Stimulated activated naive CD8-positive, alpha-beta T cell treated with anti-CD3 and anti-CD28 coated beads, Interleukin-15, Interleukin-2, amounts not matched to agents 100 ng/mL and 50 ng/mL, for 24 hours (primary cell): ENCODE measurements around the gene KRTAP5-11.
"Not testable (repeated sequence)": the region's sequence is repeated elsewhere in the genome, so short reads cannot be mapped to it uniquely, and the experiment has no call there.

ENCODE experiments used
- H3K27ac Mint-ChIP-seq: one replicate; pipeline ENCODE4 v1.8.0; 2021; ENCODE audit warnings: mild to moderate bottlenecking, mixed read lengths
- H3K27me3 Mint-ChIP-seq: one replicate; pipeline ENCODE4 v1.8.0; 2021; ENCODE audit warnings: mixed read lengths
- H3K36me3 Mint-ChIP-seq: one replicate; pipeline ENCODE4 v1.8.0; 2021; ENCODE audit warnings: low read depth, mixed read lengths
- H3K4me1 Mint-ChIP-seq: one replicate; pipeline ENCODE4 v1.8.0; 2021; ENCODE audit warnings: low read depth, mixed read lengths
- H3K4me3 Mint-ChIP-seq: one replicate; pipeline ENCODE4 v1.8.0; 2021; ENCODE audit warnings: mild to moderate bottlenecking, mixed read lengths
- H3K9me3 Mint-ChIP-seq: one replicate; pipeline ENCODE4 v1.8.0; 2021; ENCODE audit warnings: mixed read lengths

KRTAP5-11 gene

DNA sequence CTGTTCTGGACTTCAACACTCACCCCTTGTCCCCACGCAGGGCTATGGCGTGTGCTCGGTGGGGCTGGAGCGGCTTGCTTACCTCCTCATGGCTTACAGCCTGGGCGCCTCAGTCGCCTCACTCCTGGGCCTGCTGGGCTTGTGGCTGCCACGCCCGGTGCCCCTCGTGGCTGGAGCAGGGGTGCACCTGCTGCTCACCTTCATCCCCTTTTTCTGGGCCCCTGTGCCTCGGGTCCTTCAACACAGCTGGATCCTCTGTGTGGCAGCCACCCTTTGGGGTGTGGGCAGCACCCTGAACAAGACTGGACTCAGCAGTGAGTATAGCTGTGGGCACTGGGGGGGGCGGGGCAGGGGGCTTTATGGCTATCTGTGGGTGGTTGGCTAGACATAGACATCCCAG lies 20.5 kb upstream of the KRTAP5-11 start:
- H3K4me3 Mint-ChIP-seq, H3K36me3 Mint-ChIP-seq, H3K27me3 Mint-ChIP-seq, H3K27ac Mint-ChIP-seq, H3K9me3 Mint-ChIP-seq, H3K4me1 Mint-ChIP-seq: not testable (repeated sequence)

DNA sequence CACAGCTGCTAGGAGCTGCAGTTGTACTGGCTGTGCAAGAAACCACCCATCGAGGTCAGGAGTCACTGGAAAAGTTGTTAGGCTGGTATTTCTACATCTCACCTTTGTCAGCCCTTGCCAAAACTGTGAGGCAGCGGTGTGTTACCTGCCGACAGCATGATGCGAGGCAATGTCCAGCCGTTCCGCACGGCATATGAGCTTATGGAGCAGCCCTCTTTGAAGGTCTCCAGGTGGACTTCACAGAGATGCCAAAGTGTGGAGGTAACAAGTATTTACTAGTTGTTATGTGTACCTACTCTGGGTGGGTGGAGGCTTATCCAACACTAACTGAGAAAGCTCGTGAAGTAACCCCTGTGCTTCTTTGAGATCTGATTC lies 6.9 kb upstream of the KRTAP5-11 start:
- not testable (repeated sequence) for H3K4me3 Mint-ChIP-seq, H3K27me3 Mint-ChIP-seq, H3K4me1 Mint-ChIP-seq, H3K27ac Mint-ChIP-seq, H3K9me3 Mint-ChIP-seq, H3K36me3 Mint-ChIP-seq

DNA sequence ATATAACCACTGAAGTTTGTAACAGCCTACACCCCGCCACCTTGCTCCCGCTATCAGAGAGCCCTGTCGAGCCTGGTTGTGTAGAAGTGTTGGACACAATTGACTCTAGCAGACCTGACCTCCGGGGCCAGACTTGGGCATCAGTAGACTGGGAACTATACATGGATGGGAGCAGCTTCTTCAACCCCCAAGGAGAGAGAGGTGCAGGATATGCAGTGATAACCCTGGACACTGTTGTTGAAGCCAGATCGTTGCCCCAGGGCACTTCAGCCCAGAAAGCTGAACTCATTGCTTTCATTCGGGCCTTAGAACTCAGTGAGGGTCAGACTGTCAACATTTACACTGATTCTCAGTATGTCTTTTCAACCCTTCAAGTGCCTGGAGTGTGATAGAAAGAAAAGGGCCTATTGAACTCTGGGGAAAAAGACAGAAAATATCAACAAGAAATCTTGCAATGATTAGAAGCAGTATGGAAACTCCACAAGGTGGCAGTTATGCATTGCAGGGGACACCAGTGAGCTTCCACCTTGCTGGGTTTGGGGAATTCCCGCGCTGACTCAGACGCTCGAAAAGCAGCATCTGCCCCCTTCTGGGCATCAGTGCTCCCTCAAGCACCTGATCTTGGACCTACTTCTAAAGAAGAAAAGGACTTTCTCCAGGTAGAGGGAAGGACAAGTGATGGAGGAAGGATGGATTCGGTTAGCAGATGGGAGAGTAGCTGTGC lies 6.3 kb upstream of the KRTAP5-11 start:
- not testable (repeated sequence) for H3K36me3 Mint-ChIP-seq, H3K4me3 Mint-ChIP-seq, H3K4me1 Mint-ChIP-seq, H3K27ac Mint-ChIP-seq, H3K9me3 Mint-ChIP-seq, H3K27me3 Mint-ChIP-seq

DNA sequence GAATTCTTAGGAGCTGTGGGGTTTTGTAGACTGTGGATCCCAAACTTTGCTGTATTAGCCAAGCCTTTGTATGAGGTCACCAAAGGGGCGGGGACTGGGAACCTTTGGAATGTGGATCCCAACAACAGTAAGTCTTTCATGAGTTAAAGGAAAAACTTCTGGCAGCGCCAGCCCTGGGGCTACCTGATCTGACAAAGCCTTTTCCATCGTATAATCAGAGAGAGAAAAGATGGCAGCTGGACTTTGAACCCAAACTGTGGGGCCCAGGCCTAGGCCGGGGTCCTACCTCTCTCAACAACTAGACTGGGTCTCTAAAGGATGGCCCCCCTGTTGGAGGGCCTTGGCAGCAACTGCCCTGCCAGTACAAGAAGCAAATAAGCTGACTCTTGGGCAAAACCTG lies 5.6 kb upstream of the KRTAP5-11 start:
- H3K27ac Mint-ChIP-seq, H3K36me3 Mint-ChIP-seq, H3K4me1 Mint-ChIP-seq, H3K9me3 Mint-ChIP-seq, H3K4me3 Mint-ChIP-seq: not testable (repeated sequence)
- peaks cover 13% of the 10 kb centered on the region for H3K27me3 Mint-ChIP-seq

DNA sequence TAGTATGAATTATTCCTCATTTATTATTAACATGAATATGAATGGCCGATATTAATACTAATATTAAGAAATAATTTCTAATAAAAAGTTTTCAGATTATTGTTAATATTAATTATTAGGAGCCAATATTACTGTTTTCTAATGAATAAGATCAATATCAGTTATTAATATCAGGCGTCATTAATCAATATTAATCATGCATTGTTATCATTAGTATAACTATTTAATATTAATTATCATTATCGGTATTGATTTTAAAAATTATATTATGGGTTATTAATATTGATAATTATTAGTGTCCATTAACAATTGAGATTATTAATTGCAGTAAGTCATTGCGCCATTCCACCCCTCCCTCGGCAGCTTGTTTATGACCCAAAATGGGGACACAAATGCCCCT lies 3.0 kb upstream of the KRTAP5-11 start:
- not testable (repeated sequence) for H3K4me1 Mint-ChIP-seq, H3K9me3 Mint-ChIP-seq, H3K36me3 Mint-ChIP-seq, H3K27ac Mint-ChIP-seq, H3K4me3 Mint-ChIP-seq
- peaks cover 26% of the 10 kb centered on the region for H3K27me3 Mint-ChIP-seq

DNA sequence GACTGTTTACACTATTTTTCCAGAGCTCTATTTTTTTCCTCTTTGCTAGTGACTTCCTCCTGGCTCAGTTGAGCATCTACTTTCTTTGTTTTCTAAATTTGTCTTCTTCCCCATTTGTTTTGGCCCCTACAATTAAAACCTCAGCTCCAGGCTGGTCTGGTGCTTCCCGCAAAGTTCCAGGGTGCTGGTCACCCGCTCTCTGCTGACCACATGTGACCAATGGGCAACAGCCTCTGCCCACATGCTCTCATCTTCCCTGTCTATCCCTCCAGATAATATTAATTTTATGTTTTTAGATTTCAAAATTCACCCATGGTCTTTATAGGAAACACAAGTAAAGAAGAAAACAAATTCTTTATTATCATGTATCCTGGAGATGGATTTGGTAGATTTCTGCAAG lies 294 bp upstream of the KRTAP5-11 start:
- peaks cover 28% of the 10 kb centered on the region for H3K27me3 Mint-ChIP-seq
- peaks cover 11% of the 10 kb centered on the region for H3K4me1 Mint-ChIP-seq
- not testable (repeated sequence) for H3K9me3 Mint-ChIP-seq, H3K36me3 Mint-ChIP-seq, H3K4me3 Mint-ChIP-seq, H3K27ac Mint-ChIP-seq

DNA sequence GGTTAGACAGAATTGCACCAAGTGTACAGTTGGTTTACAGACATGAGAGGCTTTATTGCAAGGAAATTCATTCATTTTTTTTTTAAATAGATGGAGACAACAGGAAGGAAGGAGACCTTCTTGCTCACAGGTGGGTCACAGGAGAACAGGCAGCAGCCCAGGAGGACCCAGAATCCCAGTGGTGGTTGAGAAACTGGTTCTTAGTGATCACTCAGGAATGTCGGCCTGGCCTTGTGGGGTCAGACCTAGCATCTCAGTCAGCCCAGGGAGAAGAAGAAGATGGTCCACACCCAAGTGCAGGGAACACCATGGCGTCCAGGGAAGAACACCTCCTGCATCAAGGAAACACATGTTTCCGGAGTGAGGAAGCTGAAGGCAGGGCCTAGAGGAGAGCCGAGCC lies 849 bp downstream of the KRTAP5-11 start:
- Mint-ChIP-seq H3K9me3 (no peaks in the 10 kb centered on the region), H3K36me3 (no peaks in the 10 kb centered on the region), H3K4me3 (no peak overlapping the region), H3K27ac (no peak overlapping the region), H3K4me1 (peaks cover 11% of the 10 kb centered on the region), H3K27me3 (peaks cover 28% of the 10 kb centered on the region)

DNA sequence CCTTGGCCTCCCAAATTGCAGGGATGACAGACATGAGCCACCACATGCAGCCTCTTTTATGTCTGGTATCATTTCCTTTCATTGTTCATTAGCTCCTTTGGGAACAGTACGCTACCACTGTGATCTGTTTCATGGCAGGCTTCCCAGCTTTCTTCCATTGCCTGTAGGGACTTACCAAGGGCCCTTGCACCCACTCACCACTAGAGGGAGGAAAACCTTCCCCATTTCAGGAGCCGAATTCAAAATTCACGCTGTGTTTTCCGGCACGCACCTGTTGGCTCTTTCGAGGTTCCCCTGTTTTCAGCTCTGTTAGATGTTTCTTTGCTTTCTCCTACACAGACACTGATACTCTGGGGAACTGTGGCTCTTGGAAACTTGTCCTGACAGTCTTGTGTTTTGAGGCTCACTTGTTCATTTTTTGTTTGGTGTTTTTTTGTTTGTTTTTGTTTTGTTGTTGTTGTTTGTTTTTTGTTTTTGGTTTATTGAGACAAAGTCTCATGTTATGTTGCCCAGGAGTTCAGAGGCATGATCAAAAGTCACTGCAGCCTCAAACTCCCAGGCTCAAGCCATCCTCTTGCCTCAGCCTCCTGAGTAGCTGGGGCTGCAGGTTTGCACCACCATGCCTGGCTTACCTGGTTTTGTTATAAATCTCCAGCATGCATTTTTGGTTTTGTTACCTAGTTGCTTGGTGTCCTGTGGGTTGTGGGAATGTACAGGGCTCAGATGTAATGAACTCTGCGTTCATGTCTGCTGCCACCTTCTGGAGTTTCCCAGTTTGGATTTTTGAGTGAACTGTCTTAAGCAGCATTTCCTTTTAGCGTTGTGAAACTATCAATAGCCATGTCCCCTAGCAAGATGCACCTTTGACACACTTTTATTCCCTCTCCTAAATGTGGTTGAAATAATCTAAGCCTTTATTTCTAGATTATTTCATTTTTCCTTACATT lies 2.3 kb downstream of the KRTAP5-11 start:
- Mint-ChIP-seq H3K4me3 (no peak overlapping the region), H3K9me3 (no peaks in the 10 kb centered on the region), H3K36me3 (no peaks in the 10 kb centered on the region), H3K4me1 (peaks cover 11% of the 10 kb centered on the region), H3K27me3 (peaks cover 28% of the 10 kb centered on the region), H3K27ac (no peak overlapping the region)

DNA sequence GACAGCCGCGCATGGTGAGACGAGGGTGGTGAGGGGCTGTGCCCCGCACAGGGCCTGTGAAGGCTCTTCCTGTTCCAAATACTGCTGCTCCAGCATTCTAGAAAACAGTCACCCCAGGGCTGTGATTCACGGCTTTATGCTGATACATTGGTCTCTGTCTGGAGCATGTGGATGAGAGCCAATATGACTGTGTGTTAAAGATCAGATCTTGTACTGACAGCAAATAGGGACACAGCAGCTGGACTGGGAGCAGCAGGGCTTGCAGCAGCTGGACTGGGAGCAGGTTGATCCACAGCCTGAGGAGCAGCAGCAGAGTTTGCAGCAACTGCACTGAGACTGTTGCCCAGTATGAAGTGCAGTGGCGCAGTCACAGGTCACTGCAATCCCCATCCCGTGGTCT lies 3.2 kb downstream of the KRTAP5-11 start:
- Mint-ChIP-seq H3K4me1 (peaks cover 11% of the 10 kb centered on the region), H3K27me3 (peaks cover 22% of the 10 kb centered on the region)
- not testable (repeated sequence) for H3K36me3 Mint-ChIP-seq, H3K9me3 Mint-ChIP-seq, H3K27ac Mint-ChIP-seq, H3K4me3 Mint-ChIP-seq

DNA sequence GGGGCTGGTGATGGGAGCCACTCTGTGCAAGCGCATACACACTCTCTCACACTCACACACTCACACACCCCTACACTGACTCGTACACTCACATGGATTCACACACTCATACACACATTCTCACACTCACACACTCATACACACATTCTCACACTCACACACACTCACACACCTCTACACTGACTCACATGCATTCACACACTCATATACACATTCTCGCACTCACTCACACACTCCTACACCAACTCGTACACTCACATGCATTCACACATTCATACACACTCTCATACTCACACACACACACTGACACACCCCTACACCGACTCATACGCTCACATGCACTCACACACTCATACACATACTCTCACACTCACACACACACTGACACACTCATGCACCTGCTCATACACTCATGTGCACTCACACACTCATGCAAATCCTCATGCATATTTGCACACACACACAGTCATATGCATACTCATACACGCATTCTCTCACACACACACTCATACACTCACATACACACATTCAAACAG lies 5.1 kb downstream of the KRTAP5-11 start:
- Mint-ChIP-seq H3K9me3 (no peaks in the 10 kb centered on the region), H3K36me3 (no peaks in the 10 kb centered on the region), H3K4me3 (no peak overlapping the region), H3K27me3 (peaks cover 12% of the 10 kb centered on the region), H3K27ac (no peak overlapping the region), H3K4me1 (peaks cover 11% of the 10 kb centered on the region)

DNA sequence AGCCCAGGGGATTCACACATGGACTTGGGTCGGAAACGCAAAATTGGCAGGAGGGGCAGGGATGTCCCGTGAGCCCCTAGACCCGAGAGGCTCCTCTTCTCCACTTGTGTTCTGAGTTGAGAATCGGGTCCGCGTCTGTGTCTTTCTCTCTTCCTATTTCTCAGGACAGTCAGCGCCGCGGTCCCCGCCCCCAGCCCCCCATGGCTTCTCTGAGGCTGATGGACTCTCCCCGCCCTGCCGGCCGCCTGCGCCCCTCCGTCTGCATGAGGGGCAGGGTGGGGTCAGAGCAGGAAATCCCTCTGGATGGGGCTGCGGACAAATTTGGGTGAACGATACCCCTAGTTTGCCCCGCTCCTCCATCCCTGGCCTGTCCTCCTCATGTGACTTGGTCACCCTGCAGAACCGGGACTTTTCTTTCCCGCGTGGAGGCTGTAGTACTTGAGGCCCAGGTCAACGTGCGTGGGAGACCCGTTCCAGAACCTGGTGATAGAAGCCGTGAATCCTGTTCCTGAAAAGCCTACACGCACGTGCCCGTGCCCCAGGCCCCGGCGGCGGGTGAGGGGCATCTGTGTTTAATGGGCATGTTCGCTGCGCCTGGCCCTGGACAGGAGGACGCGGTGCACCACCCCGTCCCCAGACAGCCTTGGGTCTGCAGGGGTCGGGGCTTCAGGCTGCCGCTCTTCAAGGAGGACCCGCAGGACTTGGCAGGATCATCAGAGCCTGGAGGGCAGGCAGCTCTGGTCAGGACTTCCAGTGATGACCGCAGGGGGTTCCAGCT lies 5.8 kb downstream of the KRTAP5-11 start:
- peaks cover 11% of the 10 kb centered on the region for H3K4me1 Mint-ChIP-seq
- H3K9me3 Mint-ChIP-seq, H3K4me3 Mint-ChIP-seq, H3K27me3 Mint-ChIP-seq, H3K36me3 Mint-ChIP-seq, H3K27ac Mint-ChIP-seq: not testable (repeated sequence)

DNA sequence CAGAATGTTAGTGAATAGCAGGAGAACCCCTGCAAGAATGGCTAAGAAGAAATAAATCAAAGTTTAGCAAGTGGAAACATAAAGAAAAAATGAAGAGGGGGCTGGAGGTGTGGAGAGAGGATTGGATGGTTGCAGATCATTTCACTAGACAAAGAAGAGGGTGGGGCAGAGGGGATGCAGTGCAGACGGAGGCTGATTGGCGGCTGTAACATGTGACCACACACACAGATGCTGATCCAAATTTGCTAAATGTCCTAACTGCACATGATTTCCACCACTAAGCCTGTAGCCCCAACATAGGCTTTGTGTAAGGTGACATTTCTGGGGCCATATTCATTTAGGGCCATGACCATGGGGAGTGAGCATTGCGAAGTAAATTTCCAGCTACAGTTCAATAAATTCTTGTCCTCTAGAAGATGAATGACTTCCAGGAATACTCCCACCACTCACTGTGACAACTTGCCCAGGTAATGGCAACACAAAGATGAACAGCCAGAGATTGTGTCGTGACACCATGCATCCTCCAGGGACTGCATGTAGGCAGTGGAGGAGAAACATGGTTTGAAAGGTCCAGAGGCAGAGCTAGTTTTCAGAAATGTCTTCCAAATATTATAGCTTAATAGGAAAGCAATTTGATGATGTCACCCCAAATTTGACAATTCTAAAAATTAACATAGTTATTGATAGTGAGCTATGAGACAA lies 6.8 kb downstream of the KRTAP5-11 start:
- H3K27ac Mint-ChIP-seq: no peak overlapping the region
- no peaks in the 10 kb centered on the region for H3K9me3 Mint-ChIP-seq
- H3K36me3 Mint-ChIP-seq: no peaks in the 10 kb centered on the region
- H3K27me3 Mint-ChIP-seq: peaks cover 5% of the 10 kb centered on the region
- no peak overlapping the region for H3K4me3 Mint-ChIP-seq
- H3K4me1 Mint-ChIP-seq: peaks cover 8% of the 10 kb centered on the region

DNA sequence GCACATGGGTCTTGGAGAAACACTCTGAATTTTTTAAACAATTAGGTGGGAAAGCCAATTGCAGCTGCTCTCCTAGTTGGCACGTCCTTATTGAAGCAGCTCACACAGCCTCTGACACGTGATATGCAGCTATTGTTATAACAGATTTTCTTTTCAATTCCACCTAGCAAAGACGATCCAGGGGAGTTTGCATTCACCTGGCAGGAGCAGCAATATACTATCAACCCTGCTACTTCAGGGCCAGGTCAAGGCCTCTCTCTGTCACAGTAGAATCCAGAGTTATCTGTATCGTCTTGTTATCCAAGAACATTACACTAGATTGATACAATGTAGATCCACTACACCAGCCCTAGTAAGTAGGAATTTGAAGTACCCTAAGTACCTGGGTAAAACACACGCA lies 8.3 kb downstream of the KRTAP5-11 start:
- no peak overlapping the region for H3K27ac Mint-ChIP-seq
- no peaks in the 10 kb centered on the region for H3K4me1 Mint-ChIP-seq
- peaks cover 4% of the 10 kb centered on the region for H3K27me3 Mint-ChIP-seq
- no peaks in the 10 kb centered on the region for H3K36me3 Mint-ChIP-seq
- no peak overlapping the region for H3K4me3 Mint-ChIP-seq
- H3K9me3 Mint-ChIP-seq: no peaks in the 10 kb centered on the region

DNA sequence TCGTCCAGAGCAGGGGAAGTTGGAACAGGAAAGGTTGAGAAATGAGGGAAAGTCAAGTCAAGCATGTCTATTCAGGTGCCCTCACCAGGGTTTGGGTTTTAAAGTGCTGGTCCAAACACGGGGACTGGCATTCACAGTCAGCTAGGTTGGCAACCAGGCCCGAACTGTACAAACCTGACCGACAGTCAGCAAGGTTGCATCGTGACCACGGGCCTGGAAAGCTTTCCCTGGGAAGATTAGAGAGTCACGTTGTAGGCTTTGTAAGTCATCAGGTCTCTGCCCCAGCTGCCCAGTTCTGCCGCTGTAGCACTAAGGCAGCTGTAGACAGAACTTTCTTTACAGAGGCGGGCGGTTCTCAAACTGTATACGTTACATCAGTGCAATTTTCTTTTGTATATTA lies 9.9 kb downstream of the KRTAP5-11 start:
- Mint-ChIP-seq H3K9me3 (no peaks in the 10 kb centered on the region), H3K27me3 (peaks cover 4% of the 10 kb centered on the region), H3K4me3 (no peak overlapping the region), H3K4me1 (no peaks in the 10 kb centered on the region), H3K27ac (no peak overlapping the region), H3K36me3 (no peaks in the 10 kb centered on the region)
